ENCODE data around the gene CNTNAP2. TPM values are rescaled to one million over a fixed set of nuclear protein-coding genes. Genes with fewer than 3 reads are reported as not detected.

CNTNAP2 gene
- total RNA-seq, 1 donor from 2014 or later: 2.2 TPM

GRCh38 chr7:148147438-148147837, 2030.8 kb downstream of the CNTNAP2 start:
- no peak overlapping the region for H3K4me3 ChIP-seq
- intact Hi-C loops (cut with DNase I): no loop called here
- no peaks in the 10 kb centered on the region for H3K4me1 ChIP-seq
- no peaks in the 10 kb centered on the region for H3K9me3 ChIP-seq
- H3K27me3 ChIP-seq: no peaks in the 10 kb centered on the region
- no peak overlapping the region for H3K27ac ChIP-seq
- no peak for DNase-seq (ENCODE audit: extremely low spot score in 2 of 2)
- H3K36me3 ChIP-seq: no peaks in the 10 kb centered on the region
- TF ChIP-seq CTCF (IDR thresholded peaks at IDR 0.05): no peak

- H3K36me3 ChIP-seq: no peaks in the 10 kb centered on the region
- no peak for DNase-seq (ENCODE audit: extremely low spot score in 2 of 2)
- intact Hi-C loops (cut with DNase I): no loop called here
- no peak for TF ChIP-seq POLR2A (IDR thresholded peaks at IDR 0.05)
- no peak for TF ChIP-seq CTCF (IDR thresholded peaks at IDR 0.05)
- TF ChIP-seq POLR2AphosphoS5 (IDR thresholded peaks at IDR 0.05; ENCODE audit: insufficient read depth in 1 of 2, low read depth in 1 of 2): no peak
- H3K27ac ChIP-seq: no peak overlapping the region
- no peaks in the 10 kb centered on the region for H3K27me3 ChIP-seq
- H3K9me3 ChIP-seq: no peaks in the 10 kb centered on the region
- H3K4me1 ChIP-seq: no peaks in the 10 kb centered on the region
- H3K4me3 ChIP-seq: no peak overlapping the region
Measured at GRCh38 chr7:148148456-148148855, 2031.9 kb downstream of the CNTNAP2 start.

- no peaks in the 10 kb centered on the region for H3K27me3 ChIP-seq
- H3K36me3 ChIP-seq: no peaks in the 10 kb centered on the region
- intact Hi-C loops (cut with DNase I): no loop called here
- H3K27ac ChIP-seq: no peak overlapping the region
- no peaks in the 10 kb centered on the region for H3K4me1 ChIP-seq
- H3K4me3 ChIP-seq: no peak overlapping the region
- H3K9me3 ChIP-seq: no peaks in the 10 kb centered on the region
- TF ChIP-seq CTCF (IDR thresholded peaks at IDR 0.05) (no peak), POLR2A (IDR thresholded peaks at IDR 0.05) (no peak), POLR2AphosphoS5 (IDR thresholded peaks at IDR 0.05; ENCODE audit: insufficient read depth in 1 of 2, low read depth in 1 of 2) (no peak)
- DNase-seq (ENCODE audit: extremely low spot score in 2 of 2): no peak
Measured at GRCh38 chr7:148149730-148150129, 2033.1 kb downstream of the CNTNAP2 start.

- no peak overlapping the region for H3K4me3 ChIP-seq
- H3K36me3 ChIP-seq: no peaks in the 10 kb centered on the region
- TF ChIP-seq POLR2AphosphoS5 (IDR thresholded peaks at IDR 0.05; ENCODE audit: insufficient read depth in 1 of 2, low read depth in 1 of 2) (no peak), CTCF (IDR thresholded peaks at IDR 0.05) (no peak), POLR2A (IDR thresholded peaks at IDR 0.05) (no peak)
- intact Hi-C loops (cut with DNase I): no loop called here
- H3K9me3 ChIP-seq: no peaks in the 10 kb centered on the region
- H3K4me1 ChIP-seq: no peaks in the 10 kb centered on the region
- DNase-seq (ENCODE audit: extremely low spot score in 2 of 2): no peak
- no peaks in the 10 kb centered on the region for H3K27me3 ChIP-seq
- no peak overlapping the region for H3K27ac ChIP-seq
Measured at GRCh38 chr7:148151778-148152177, 2035.2 kb downstream of the CNTNAP2 start.

GRCh38 chr7:148153616-148154284, 2037.1 kb downstream of the CNTNAP2 start:
- DNase-seq (ENCODE audit: extremely low spot score in 2 of 2): no peak
- H3K36me3 ChIP-seq: no peaks in the 10 kb centered on the region
- TF ChIP-seq CTCF (IDR thresholded peaks at IDR 0.05) (no peak), POLR2A (IDR thresholded peaks at IDR 0.05) (no peak), POLR2AphosphoS5 (IDR thresholded peaks at IDR 0.05; ENCODE audit: insufficient read depth in 1 of 2, low read depth in 1 of 2) (no peak)
- H3K4me1 ChIP-seq: no peaks in the 10 kb centered on the region
- H3K4me3 ChIP-seq: no peak overlapping the region
- no peaks in the 10 kb centered on the region for H3K27me3 ChIP-seq
- no peak overlapping the region for H3K27ac ChIP-seq
- intact Hi-C loops (cut with DNase I): no loop called here
- no peaks in the 10 kb centered on the region for H3K9me3 ChIP-seq
